CD4-positive, alpha-beta T cell treated with Interleukin-4 for 1 hour (primary cell): ENCODE results near the gene CHRNE.
A peak's percentile ranks its signal among the peaks of the same experiment; 100 is the strongest.
"Not testable (repeated sequence)": the region's sequence is repeated elsewhere in the genome, so short reads cannot be mapped to it uniquely, and the experiment has no call there.

Source experiments
- DNase-seq, 2 donors: peaks; one replicate each; pipeline ENCODE4 v3.0.0-alpha.2; 2020 to 2022

Gene CHRNE

DNA sequence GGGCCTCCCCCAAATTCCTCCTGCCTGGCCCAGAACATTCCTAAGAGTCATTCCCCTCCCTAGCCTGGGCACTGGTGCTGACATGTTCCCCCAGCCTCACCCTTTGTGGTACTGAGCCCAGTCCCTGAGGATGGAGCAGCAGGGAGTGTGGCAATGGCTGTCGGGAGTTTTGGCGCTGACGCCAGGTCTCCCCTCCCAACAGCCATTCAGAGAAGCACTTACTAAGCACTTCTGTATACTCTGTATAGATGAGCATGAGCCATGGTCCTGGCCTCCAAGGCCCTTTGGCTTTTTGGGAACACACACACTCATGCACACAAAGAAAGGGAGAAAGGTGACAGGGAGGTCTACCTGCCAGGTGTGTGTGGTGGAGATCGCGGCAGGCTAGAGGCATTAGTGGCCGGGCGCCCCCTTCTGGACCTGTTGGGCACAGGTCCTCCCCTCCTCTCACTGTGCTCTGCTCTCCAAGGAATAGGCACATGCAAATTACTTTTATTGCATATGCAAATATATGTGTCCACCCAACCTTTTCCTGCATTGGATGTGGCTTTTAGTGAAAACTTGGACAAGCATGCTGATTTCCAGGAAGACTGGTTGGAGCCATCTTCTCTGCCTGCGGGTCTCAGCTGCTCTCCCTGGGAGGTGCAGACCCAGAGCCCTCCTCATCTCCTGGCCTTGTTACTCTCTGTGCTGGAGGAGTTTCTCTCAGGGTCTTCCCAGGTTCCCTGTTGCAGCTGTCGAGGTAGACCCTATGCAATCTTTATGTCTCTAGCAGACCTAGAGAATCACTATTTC, 20.9 kb downstream of the CHRNE start:
- DNase-seq = peak; percentile 67 to 69

- no peak for DNase-seq
Measured at GRCh38 chr17:4880857-4881256, 22.0 kb downstream of the CHRNE start.

GRCh38 chr17:4879601-4880000, 23.3 kb downstream of the CHRNE start:
- no peak for DNase-seq

DNA sequence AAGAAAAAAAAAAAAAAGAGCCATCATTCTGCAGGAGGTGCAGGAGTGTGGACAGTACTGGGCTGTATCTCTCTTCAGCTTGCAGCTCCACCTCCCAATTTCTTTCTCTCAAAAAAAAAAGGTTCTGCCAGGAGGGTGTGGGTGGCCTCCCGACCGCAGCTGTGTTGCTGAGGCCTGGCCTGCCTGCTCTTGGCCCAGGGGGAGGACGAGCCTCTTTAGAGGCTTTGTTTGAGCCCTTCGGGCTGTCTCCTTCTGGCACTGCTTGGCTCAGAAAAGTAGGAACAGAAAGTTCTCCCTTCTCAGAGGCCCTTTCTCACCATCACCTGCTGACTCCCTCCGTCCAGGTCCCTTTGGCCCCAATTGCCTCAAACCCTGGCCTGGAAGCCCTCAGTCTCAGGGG, 25.8 kb downstream of the CHRNE start:
- DNase-seq = no peak

GRCh38 chr17:4872786-4873185, 30.1 kb downstream of the CHRNE start:
- no peak for DNase-seq

DNA sequence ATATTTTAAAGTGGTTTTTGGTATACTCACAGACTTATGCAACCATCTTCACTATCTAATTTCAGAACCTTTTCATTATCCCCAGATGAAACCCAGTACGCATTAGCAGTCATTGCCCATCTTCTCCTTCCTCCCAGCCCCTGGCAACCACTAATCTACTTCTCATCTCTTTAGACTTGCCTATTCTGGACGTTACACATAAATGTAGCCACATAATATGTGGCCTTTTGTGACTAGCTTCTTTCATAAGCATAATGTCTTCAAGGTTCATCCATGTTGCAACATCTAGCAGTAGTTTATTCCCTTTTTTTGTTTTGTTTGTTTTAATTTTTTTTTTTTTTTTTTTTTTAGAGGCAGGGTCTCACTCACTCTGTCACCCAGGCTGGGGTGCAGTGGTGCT, 32.0 kb downstream of the CHRNE start:
- DNase-seq = no peak

GRCh38 chr17:4869058-4869998, 33.6 kb downstream of the CHRNE start:
- not testable (repeated sequence) for DNase-seq

DNA sequence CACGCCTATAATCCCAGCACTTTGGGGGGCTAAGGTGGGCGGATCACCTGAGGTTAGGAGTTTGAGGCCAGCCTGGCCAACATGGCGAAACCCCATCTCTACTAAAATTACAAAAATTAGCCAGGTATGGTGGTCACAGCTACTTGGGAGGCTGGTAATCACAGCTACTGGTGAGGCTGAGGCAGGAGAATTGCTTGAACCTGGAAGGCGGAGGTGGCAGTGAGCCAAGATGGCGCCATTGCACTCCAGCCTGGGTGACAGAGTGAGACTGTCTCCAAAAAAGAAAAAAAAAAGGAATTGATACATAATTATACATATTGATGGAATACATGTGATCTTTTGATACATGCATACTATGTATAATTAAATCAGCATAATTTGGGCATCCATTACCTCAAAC, 35.4 kb downstream of the CHRNE start:
- DNase-seq = not testable (repeated sequence)

DNA sequence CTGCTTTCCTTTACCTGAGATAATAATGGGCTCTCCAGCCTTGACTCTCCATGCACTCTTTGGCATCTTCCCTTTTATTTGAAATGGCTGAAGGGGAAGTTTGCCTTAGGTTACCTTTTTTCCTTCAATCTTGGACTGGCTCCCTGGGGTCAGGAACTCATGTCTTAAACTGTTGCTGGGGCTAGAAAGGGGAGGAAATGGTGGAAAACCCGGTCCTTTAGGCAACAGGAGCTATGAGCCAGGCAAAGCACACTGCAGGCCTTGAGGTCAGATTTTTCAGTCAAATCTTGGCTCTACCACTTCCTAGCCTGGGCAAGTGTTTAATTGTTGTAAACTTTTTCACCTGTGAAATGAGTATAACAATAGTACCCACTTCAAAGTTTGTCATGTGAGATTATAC, 39.6 kb downstream of the CHRNE start:
- no peak for DNase-seq

DNA sequence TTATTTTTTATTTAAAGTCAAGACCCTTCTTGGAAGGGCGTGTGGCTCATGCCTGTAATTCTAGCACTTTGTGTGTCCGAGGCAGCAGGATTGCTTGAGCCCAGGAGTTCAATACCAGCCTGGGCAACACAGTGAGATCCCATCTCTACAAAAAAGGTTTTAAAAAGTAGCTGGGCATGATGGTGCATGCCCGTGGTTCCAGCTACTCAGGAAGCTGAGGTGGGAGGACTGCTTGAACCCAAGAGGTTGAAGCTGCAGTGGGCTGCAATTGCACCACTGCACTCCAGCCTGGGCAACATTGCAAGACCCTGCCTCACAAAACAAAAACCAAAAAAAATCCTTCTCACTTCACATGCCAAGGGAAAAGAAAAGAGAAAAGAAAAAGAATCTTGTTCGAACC, 40.2 kb downstream of the CHRNE start:
- no peak for DNase-seq

GRCh38 chr17:4861052-4861451, 41.8 kb downstream of the CHRNE start:
- no peak for DNase-seq

DNA sequence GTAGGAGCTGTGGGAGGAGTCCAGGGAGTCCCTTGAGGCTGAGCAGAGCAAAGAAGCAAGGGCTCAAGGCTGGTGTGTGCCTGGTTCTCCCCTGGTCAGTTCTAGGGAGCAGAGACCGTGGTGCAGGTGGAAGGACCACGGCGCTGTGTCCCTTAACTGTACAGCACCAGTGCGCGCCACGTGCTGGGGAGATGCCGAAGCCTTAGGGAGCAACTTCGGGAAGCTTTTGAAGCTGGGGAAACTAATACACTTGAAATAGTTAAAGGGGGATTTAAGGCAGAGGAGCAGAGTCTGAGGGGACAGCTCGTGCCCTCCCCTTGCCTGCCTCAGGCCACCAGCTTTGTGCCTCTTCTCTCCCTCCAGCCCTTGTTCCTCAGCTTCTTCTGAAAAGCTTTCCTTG, 42.2 kb downstream of the CHRNE start:
- no peak for DNase-seq

GRCh38 chr17:4859816-4860625, 42.9 kb downstream of the CHRNE start:
- no peak for DNase-seq

DNA sequence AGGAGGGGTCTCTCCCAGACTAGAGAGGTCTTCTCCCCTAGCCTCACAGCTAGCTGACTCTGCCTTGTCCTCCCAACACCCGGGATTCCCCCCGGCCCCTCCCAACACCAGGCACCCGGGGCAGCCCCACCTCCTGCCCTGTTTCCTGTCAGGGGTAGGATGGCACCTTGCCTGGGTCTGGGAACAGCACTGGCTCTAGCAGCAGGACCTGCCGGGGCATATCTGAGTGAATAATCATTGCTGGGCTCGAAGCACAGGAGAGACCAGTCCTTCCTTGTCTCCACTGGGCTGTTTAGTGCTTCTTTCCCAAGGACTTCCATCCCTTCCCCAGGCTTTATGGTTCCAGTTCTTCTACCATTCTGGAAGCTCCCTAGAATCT, 44.0 kb downstream of the CHRNE start:
- no peak for DNase-seq

- no peak for DNase-seq
Measured at GRCh38 chr17:4858068-4858881, 44.6 kb downstream of the CHRNE start.

DNA sequence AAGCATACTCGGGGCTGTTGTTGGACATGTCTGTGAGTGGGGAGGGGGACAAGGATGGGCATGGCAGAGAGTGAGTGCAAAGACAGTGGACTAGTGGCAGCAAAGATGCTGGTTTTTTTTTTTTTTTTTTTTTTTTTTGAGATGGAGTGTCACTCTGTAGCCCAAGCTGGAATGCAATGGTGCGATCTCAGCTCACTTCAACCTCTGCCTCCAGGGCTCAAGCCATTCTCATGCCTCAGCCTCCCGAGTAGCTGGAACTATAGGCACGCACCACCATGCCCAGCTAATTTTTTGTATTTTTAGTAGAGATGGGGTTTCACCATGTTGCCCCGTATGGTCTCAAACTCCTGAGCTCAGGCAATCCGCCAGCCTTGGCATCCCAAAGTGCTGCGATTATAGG, 45.6 kb downstream of the CHRNE start:
- DNase-seq = not testable (repeated sequence)

DNA sequence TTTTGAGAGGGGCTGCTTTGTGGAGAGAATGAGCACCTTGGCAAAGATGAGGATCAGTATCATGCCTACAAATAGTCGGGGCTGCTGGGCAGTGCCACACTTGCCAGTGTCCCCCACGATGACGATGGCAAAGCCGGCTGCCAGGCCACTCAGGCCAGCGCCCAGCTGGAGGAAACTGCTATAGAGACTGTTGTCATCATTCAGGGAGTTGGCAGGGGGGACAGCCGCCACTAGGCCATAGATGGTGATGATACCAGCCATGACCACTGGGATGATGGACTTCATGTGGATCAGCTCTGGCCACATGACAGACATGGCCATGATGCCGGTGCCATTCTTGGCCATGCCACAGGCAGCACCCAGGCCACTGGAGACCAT, 46.0 kb downstream of the CHRNE start:
- no peak for DNase-seq

- no peak for DNase-seq
Measured at GRCh38 chr17:4856271-4856936, 46.5 kb downstream of the CHRNE start.

DNA sequence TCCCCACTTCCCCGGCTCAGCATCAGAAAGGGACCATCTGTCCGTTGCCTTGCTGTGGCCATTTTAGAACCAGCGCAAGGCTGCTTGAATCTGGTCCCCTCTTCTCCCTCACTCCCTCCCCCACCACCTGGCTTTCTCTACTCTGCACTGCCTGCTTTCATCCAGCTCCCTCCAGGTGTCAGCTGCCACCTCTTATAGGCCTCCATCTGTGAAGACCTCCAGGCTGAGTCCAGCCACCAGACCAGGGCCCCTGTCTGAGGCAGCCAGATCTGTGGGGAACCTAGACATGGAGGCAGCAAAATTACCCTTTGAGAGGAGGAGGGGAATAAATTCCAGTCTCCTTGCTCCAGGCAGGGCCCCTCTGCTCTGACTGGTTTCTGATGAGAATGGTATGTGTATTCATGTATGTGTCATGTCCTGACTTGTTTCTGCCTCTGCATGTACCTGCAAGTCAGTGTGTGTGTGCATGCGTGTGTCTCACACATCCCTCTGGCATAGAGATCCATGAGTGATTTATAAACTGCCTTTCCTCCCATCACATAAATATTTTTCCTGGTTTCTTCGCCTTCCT, 48.7 kb downstream of the CHRNE start:
- DNase-seq = no peak

- peak; percentile 23 to 59 for DNase-seq
Measured at GRCh38 chr17:4853208-4853671, 49.7 kb downstream of the CHRNE start.

DNA sequence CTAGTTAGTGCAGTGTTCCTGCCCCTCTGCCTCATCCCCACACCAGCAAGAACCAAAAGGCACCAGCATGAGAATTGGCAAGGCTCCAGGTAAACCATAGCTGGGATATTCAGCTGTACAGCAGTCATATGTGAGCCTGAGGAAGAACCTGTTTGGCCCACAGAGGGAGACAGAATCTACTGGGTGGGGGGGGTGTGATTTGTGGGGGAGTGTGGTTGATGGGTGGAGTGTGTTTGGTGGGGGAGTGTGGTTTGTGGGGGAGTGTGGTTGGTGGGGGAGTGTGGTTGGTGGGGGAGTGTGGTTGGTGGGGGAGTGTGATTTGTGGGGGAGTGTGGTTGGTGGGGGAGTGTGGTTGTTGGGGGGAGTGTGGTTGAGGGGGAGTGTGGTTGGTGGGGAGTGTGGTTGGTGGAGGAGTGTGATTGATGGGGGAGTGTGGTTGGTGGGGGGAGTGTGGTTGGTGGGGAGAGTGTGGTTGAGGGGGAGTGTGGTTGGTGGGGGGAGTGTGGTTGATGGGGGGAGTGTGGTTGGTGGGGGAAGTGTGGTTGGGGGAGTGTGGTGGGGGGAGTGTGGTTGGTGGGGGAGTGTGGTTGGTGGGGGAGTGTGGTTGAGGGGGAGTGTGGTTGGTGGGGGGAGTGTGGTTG, 50.2 kb downstream of the CHRNE start:
- peak; percentile 14 to 51 for DNase-seq
